Measurements from ENCODE around the gene STARD5. TPM values are rescaled to one million over a fixed set of nuclear protein-coding genes. Genes with fewer than 3 reads are reported as not detected.

Gene STARD5
- total and polyA plus RNA-seq, 9 of the 15 experiments (the other 6 are each of a cell fraction or from before 2014, with no cell fraction given), result 1.7 to 5.7 (median 2.2) TPM

- TF ChIP-seq, protein P1, sequence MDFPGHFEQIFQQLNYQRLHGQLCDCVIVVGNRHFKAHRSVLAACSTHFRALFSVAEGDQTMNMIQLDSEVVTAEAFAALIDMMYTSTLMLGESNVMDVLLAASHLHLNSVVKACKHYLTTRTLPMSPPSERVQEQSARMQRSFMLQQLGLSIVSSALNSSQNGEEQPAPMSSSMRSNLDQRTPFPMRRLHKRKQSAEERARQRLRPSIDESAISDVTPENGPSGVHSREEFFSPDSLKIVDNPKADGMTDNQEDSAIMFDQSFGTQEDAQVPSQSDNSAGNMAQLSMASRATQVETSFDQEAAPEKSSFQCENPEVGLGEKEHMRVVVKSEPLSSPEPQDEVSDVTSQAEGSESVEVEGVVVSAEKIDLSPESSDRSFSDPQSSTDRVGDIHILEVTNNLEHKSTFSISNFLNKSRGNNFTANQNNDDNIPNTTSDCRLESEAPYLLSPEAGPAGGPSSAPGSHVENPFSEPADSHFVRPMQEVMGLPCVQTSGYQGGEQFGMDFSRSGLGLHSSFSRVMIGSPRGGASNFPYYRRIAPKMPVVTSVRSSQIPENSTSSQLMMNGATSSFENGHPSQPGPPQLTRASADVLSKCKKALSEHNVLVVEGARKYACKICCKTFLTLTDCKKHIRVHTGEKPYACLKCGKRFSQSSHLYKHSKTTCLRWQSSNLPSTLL (IDR thresholded peaks at IDR 0.05), result no peak
- TF ChIP-seq SOX6 (IDR thresholded peaks at IDR 0.05), result no peak
- no peak for TF ChIP-seq ZNF79 (CRISPR knock-in tag; IDR thresholded peaks at IDR 0.05; ENCODE audit: low read depth)
- no peak for TF ChIP-seq MTF1 (CRISPR knock-in tag; IDR thresholded peaks at IDR 0.05; ENCODE audit: borderline replicate concordance)
- TF ChIP-seq SMARCA5 (IDR thresholded peaks at IDR 0.05), result no peak
- no peak for TF ChIP-seq BDP1 (IDR thresholded peaks at IDR 0.05; ENCODE audit: insufficient read depth, insufficient read length)
- TF ChIP-seq U2AF2 (optimal IDR thresholded peaks at IDR 0.05; ENCODE audit: low read depth, low read length), result no peak
- no peak for TF ChIP-seq ZNF445 (CRISPR knock-in tag; IDR thresholded peaks at IDR 0.05; ENCODE audit: low read depth)
- no peak for TF ChIP-seq MCM3 (IDR thresholded peaks at IDR 0.05)
- no peak for TF ChIP-seq MBD1 (CRISPR knock-in tag; IDR thresholded peaks at IDR 0.05)
- no peak for TF ChIP-seq RNF2 (IDR thresholded peaks at IDR 0.05)
- peak; percentile 96 for TF ChIP-seq MAFG (tag; conservative IDR thresholded peaks at IDR 0.05)
- no peak for TF ChIP-seq ZFX (CRISPR knock-in tag; IDR thresholded peaks at IDR 0.05)
- TF ChIP-seq, protein P2, sequence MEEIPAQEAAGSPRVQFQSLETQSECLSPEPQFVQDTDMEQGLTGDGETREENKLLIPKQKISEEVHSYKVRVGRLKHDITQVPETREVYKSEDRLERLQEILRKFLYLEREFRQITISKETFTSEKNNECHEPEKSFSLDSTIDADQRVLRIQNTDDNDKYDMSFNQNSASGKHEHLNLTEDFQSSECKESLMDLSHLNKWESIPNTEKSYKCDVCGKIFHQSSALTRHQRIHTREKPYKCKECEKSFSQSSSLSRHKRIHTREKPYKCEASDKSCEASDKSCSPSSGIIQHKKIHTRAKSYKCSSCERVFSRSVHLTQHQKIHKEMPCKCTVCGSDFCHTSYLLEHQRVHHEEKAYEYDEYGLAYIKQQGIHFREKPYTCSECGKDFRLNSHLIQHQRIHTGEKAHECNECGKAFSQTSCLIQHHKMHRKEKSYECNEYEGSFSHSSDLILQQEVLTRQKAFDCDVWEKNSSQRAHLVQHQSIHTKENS (CRISPR knock-in tag; IDR thresholded peaks at IDR 0.05), result no peak
- no peak for TF ChIP-seq GABPB2 (CRISPR knock-in tag; conservative IDR thresholded peaks at IDR 0.05)
- TF ChIP-seq SMARCA4 (IDR thresholded peaks at IDR 0.05), result no peak
- TF ChIP-seq FOXJ3 (CRISPR knock-in tag; IDR thresholded peaks at IDR 0.05), result no peak
- no peak for TF ChIP-seq HDAC8 (tag; IDR thresholded peaks at IDR 0.05)
- TF ChIP-seq ZNF316 (IDR thresholded peaks at IDR 0.05), result peak; percentile 99
- 0 out of 2 replicates have a peak, but pooled peaks have one; percentile 21 for TF ChIP-seq NFE2 (IDR thresholded peaks at IDR 0.05; ENCODE audit: low read depth)
- TF ChIP-seq KDM1A (IDR thresholded peaks at IDR 0.05), result no peak
- no peak for TF ChIP-seq ZNF507 (tag; conservative IDR thresholded peaks at IDR 0.05)
- peak; percentile 98 for TF ChIP-seq C11orf30 (IDR thresholded peaks at IDR 0.05; ENCODE audit: low read depth)
- TF ChIP-seq, protein P3, sequence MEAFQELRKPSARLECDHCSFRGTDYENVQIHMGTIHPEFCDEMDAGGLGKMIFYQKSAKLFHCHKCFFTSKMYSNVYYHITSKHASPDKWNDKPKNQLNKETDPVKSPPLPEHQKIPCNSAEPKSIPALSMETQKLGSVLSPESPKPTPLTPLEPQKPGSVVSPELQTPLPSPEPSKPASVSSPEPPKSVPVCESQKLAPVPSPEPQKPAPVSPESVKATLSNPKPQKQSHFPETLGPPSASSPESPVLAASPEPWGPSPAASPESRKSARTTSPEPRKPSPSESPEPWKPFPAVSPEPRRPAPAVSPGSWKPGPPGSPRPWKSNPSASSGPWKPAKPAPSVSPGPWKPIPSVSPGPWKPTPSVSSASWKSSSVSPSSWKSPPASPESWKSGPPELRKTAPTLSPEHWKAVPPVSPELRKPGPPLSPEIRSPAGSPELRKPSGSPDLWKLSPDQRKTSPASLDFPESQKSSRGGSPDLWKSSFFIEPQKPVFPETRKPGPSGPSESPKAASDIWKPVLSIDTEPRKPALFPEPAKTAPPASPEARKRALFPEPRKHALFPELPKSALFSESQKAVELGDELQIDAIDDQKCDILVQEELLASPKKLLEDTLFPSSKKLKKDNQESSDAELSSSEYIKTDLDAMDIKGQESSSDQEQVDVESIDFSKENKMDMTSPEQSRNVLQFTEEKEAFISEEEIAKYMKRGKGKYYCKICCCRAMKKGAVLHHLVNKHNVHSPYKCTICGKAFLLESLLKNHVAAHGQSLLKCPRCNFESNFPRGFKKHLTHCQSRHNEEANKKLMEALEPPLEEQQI (IDR thresholded peaks at IDR 0.05), result no peak
These were observed 2.7 kb upstream of the STARD5 start (continued) for GRCh38 chr15:81326466-81327212.
